Activated T-cell treated with anti-CD3 and anti-CD28 coated beads, Interleukin-2, amount 50 U/mL, for 1 hour (primary cell): ENCODE results near the gene CACNG5.

ENCODE experiments used
- DNase-seq: peaks from one replicate; pipeline ENCODE4 v3.0.0-alpha.2; 2020

Gene CACNG5, protein sequence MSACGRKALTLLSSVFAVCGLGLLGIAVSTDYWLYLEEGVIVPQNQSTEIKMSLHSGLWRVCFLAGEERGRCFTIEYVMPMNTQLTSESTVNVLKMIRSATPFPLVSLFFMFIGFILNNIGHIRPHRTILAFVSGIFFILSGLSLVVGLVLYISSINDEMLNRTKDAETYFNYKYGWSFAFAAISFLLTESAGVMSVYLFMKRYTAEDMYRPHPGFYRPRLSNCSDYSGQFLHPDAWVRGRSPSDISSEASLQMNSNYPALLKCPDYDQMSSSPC

DNA sequence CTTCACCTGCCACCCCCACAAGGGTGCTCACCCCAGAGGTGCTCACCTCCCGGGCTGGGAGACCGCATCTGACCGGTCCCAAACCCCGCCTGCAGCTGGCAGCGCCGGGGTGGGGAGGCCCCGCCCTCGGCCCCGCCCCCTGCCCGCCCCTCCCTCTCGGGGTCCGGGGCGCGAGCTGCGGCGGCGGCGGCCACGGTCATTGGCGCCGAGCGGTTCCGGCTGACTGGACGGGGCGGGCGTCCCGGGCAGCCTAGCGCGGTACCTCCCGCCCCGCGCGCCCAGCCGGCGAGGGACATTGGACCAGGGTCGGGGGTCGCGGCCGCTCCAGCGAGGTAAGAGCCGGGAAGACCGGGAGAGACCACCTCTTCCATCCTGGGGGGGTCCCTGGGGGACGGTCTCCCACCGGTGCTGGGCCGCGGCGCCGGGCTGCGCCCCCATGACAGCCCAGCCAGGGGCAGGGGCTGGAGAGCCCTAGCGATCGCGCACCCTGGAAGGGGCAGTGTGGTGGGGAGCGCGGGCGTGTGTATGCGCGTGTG, at the start of gene CACNG5:
TSS of gene CACNG5 (plus strand) at position 199 of the 536 bp plus-strand sequence. CDS start 42,216 bp downstream, outside the sequence.
- DNase-seq: no peak

DNA sequence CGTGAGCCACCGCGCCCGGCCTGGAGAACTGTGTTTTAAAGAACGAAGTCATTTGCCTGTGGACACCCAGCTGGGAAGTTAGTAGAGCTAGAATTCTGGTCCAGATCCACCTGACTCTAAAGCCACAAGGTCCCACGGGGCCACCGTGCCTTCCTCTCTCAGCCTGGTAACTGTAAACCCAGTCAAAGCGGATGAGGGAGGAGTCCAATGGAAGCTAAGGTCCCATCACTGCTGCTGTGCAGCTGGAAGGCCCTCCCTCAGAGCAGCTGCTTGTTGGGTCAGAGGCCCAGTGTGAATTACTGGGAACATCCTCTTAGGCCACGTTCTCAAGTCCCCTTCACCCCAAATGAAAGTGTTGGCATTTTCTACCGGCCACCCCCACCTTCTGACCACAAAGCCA, 48.8 kb upstream of the CACNG5 start:
- no peak for DNase-seq

DNA sequence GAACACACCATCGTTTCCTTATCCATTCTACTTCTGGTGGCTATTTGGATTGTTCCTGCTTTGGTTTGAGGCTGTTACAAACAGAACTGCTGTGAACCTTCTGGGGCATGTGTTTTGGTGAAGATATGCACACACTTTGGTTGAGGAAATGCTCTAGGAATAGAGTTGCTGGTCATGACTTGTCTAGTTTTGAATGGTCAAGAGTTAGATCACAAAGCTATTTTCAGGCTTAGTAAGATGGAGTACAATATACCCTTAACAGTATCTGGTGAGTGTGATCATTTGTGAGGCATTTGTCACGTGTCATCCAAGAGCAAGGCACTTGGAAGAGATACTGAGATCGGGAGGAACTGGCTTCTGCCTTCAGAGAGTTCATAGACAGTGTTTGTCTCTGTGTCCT, 47.0 kb upstream of the CACNG5 start:
- DNase-seq: no peak

DNA sequence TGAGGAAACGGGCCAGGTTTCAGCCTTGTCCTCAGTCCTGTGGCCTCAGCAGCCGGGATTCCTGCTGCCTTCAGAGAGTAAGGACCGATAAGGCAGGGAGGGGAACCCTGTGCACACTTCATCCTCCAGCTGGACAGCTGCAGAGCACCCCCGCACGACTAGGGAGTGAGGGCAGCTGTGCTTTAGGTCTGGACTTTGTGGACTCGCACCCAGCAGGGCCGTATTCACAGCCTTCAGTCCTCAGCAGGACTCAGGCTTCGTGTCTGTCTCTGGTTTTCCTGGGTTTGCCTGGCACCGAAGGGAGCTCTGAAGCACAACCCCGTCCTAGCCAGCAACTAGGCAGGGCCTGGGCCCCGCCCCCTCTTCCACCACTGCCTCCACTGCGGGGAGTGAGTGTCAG, 45.8 kb upstream of the CACNG5 start:
- no peak for DNase-seq

DNA sequence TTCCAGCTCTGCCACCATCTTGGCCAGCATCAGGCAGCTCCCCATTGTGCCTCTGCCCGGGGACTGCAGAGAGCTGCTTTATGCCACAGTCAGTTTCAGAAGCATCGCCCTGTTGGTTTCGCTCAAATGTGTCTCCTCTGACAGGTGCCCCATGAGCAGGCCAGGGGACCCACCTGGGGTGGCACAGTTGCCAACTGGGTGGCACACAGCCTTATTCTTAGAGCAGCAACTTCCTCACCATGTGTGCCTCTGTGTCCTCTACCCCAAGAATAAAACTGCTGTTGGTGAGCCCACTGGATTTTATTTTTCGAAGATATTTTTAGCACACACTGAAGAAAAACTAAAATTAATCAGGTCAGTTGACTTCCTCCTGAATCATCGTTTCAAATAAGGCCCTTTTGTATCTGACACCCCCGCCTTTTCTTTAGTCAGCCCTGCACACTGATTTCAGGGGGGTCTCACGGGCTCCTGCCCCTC, 44.9 kb upstream of the CACNG5 start:
- DNase-seq: no peak

DNA sequence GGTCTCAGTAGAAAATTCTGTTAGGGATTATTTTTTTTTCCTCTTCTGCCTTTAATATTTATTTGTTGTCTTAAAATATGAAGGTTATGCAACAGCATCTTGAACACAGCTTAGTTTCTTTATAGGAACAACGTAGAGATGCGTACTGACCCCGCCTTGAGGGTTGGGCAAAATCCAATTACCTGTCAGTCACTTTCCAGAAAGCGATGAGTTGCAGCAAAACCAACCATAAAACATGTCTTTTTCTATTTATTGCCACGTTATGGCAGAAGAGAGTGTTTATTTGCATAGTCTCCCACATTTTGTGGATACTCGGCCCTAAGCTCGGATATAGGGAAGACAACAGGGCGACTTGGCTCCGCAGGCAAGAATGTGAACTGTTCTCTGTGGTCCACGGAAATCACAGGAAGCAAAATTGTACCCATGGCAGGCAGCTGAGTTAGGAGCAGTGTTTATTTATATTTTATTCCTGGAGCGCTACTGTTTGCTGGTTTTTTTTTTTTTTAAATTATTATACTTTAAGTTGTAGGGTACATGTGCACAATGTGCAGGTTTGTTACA, 44.3 kb upstream of the CACNG5 start:
- no peak for DNase-seq

DNA sequence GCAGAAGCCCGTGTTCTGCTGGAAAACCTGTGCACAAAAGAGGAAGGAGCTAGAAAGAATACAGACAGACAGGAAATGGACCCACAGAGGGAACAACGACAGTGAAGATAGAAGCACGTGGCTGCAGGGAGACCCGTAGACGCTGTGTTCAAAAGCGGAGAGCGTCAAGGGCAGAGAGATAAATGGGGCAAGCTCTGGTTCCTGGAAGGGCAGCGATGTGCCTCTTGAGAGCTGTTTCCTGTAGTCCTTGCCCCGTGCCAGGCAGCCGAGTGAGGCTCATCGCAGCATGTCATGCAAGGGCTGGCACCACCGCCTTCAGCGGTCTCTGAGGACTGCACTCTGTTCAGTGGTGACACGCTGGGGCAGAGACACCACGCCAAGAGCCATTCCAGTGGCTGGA, 43.6 kb upstream of the CACNG5 start:
- no peak for DNase-seq

DNA sequence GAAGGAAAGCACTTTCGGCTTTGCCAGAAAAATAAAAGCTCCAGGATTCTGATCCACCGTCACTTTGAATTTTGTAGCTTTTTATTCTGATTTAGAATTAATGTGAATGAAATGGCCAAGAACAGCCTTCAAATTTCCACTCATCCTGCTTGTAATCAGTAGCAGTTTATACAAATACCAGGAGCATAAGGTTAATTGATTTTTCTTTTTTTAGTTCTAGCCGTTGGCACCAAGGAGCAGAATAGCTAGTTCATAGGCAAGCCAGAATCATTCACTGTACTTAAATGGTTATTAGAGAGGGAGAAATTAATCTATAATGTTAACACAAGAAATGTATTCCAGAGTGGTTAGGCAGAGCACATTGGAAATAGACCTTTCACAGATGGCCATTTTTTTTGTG, 41.1 kb upstream of the CACNG5 start:
- DNase-seq: no peak

DNA sequence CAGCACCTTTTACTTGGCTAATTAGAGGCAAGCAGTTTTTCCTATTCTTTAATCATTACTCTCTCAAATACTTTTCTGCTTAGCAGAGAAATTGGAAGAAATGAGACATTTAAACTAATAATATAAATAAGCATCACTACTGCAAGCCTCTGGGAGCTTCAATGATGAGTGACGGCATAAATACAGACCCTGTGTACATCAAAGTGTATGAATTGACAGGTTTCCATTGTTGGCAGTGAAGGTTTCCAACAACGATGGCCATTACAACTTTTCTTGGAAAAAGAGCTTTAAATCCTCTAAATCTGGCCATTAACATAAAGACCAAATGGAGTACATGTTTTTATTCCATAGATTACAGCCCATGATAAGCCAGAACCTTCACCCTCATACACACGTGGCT, 39.4 kb upstream of the CACNG5 start:
- no peak for DNase-seq

DNA sequence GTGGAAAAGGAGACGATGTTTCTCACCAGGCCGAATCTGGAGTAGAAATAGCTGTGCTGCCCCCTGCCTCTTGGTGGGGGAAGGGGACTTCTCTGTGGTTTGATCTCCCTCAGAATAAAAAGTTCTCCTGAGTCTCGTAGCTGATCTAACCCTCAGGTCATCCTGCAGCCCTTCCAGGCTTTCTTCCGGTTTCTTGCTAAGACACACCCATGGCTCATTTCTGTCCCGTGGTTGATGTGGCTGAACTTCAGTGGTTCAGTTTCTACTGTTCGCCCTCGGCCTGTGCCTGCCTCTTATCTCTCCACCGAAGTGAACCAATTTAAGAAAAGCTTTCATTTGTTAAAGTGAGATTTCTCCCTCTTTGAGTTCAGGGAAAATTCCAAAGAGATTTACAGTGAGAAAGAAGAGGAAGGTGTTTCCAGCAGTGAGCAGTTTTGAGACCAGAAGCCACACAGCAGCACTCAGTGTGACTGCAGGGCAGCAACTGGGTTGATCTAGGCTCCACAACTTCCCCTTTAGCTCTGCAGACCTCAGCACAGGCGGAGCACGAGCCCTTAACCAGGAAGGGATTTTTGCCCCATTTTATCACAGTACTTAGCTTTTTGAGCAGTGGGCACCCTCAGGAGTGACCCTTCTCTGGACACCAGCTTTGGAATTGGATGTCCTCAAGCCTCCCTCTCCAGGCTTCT, 34.9 kb upstream of the CACNG5 start:
- DNase-seq: no peak

DNA sequence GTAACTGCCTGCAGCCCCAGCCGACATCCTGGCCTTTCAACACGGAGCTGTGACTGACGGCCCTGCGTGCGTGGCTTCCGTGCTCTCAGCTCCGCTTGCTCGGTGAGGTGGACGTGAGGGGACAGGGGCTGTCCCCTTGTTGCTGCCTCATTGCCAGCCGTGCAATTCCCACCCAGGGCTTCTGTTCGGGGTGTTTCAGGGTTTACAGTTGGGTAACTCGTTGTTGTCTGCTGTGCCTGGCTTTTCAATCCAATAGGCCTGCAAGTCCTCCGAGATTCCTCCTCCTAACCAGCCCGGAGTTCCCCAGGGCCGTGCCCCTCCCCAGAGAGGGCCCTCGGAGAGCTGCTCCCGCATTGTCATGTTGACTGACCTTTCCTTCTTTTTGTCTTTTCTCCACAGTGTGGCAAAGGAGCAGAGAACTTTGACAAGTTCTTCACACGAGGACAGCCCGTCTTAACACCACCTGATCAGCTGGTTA, 31.4 kb upstream of the CACNG5 start:
- no peak for DNase-seq

DNA sequence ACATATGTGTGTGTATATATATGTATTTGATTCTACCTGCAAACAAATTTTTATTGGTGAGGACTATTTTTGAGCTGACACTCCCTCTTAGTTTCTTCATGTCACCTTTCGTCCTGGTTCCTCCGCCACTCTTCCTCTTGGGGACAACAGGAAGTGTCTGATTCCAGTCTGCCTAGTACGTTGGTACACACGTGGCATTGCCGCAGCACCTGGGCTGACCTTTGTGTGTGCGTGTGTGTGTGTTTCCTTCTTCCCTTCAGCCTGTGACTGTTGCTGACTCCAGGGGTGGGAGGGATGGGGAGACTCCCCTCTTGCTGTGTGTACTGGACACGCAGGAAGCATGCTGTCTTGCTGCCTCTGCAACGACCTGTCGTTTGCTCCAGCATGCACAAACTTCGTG, 29.4 kb upstream of the CACNG5 start:
- no peak for DNase-seq

DNA sequence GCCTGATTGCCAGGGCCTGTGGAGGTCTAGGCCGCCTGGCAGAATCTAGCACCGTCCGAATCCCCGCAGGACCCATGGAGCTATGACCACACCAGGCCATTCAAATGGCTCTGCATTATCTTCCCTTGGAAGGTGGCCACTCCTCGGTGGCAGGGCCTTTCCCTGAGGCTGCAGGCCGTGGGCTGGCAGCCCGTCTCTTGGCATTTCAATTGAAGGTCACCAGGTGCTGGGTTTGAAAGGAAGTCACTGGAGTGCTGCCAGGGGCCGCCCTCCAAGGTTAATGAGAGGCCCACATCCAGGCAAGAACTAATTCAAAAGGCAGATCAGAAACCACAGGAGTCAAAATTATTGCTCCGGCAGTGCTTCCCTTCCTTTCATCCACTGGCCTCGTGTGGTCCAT, 27.7 kb upstream of the CACNG5 start:
- no peak for DNase-seq

DNA sequence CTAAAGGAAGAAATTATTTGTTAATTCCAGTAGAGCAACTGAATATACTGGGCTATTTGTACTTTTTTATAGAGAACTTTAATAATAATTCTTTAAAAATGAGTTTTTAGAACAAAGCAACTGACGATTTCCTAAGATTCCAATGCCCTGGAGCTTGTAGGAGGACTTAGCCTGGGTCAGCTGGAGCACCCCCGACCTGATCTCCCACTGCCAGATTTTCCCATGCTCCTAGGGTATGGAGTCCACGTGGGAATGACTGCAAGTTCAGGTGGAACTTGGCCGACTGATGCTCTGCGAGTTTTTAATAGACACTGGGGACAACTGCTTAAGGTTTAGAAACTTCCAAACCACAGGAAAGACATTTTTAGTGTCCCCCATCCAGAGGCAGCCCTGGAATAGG, 25.5 kb upstream of the CACNG5 start:
- DNase-seq: no peak

DNA sequence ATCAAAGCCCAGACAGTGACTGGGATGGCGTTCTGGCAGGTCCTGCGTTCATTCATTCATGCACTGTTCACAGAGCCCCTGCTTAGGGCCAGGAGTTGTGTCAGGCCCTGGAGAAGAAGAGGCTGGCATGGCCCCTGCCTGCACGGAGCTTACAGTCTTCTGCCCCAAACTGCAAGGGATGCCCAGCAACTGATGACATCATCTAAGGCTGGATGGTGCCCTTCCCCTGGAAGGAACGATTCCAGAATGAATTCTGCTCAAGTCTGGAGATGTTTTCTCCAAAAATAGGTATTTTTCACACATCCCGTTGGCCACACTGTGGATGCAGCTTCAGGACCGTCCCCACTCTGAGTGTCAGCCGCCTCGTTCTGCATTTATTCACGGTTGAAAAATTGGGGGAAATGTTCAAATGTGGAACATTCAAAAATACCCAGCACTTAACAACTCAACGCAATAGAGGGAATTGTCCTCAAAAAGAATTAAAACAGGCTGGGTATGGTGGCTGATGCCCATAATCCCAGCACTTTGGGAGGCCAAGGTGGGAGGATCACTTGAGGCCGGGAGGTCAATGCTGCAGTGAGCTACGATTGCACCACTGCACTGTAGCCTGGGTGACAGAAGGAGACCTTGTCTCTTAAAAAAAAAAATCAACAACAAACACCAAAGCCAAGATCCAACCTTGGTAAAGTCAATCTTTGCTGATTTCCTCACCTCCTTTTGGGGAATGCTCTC, 23.8 kb upstream of the CACNG5 start:
- no peak for DNase-seq

DNA sequence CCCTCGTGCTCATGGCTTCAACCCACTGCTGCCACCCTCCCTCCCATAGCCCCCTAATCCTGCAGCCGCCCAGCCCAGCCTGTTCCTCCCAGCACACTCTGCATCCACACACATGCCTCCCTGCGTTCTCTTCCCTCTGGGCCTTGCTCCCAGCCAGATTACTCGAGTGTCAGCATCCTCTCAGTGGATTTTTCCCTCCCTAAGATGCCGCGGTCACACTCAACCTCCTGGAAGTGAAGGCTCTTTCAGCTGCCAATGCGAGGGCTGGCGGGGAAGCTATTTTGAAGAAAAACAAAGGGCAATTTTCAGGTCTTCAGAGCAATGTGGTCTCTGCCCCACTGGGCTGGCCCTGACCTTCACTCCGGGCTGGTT, 23.2 kb upstream of the CACNG5 start:
- no peak for DNase-seq

DNA sequence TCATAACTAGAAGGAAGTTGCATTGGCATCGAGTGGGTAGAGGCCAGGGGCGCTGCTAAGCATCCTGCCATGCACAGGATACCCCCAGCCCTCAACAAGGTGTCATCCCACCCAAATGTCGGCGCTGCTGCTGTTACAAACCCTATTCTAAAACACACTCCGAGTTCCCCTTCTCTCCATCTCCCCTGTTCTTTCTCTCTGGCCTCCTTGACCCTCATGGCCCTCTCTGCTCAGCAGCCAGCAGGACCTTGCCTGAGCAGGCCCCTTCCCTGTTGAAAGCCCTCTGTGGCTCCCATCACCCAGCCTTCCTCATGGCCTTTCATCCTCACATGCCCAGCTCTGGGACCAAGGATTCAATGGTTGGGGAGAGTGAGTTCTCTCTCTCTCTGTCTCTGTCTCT, 22.3 kb upstream of the CACNG5 start:
- DNase-seq: no peak

DNA sequence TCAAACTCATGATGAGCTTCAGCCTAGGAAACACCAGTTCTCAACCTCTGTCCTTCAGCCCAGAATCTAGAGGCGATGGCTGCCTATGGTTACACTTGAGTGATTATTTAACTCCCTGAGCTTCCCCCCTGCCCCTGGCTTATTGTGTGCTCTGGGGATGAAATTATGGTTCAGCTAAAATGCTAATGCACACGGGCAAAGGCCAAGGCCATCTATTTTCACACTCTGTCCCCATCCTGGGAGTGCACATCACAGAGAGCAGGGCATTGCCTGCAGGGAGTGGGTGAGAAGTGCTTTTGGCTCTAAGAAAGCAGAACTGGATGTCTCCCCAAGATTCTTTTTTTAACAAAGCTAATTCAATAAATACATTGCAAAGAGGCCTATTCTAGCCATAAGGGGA, 21.6 kb upstream of the CACNG5 start:
- no peak for DNase-seq

DNA sequence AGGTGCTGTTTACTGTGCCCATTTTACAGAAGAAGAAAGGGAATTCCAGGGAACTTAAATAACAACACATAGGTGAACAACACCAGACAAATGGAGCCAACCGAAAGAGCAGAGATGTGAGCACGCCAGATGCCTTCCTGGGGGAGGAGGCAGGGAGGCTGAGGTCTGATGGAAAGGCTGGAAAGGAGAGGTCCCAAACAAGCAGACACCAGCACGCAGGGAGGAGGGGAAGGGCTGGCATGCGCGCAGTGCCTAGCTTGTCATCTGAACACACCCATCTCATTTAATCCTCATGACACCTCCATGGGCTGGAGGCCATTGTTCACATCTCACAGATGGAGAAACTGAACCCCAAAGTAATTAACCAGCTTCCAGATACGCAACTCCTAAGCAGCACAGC, 20.9 kb upstream of the CACNG5 start:
- no peak for DNase-seq

DNA sequence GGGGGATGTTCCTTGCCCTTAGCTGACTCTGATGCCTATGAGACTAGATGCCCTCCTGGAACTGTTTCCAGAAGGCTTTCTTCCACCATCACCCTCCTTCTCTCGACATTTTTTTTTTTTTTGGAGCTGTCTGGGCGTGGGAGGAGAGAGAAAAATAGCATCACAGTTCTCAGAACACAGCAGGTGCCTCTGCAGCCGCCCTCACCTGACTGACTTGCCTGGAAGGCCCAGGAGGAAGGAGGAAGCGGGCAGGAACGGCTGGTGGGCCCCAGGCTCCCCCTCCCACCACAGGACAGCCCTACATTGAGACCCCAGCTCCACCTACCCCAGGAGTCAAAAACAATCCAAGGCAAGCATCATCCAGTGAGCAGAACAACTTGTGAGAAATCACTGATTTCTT, 20.3 kb upstream of the CACNG5 start:
- DNase-seq: no peak

DNA sequence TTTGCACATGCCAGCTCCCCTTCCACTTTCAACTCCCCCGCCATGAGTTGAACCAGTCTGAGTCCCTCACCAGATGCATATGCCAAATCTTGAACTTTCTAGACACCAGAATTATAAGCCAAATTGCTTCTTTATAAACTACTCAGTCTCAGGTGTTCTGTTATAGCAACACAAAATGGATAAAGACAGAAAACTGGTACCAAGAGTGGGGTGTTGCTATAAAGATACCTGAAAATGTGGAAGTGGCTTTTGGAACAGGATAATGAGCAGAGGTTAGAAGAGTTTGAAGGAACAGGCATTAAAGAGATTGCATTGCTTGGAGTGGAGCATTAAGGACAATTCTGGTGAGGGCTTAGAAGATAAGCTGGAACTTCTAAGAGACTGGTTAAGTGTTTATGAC, 17.2 kb upstream of the CACNG5 start:
- DNase-seq: no peak

DNA sequence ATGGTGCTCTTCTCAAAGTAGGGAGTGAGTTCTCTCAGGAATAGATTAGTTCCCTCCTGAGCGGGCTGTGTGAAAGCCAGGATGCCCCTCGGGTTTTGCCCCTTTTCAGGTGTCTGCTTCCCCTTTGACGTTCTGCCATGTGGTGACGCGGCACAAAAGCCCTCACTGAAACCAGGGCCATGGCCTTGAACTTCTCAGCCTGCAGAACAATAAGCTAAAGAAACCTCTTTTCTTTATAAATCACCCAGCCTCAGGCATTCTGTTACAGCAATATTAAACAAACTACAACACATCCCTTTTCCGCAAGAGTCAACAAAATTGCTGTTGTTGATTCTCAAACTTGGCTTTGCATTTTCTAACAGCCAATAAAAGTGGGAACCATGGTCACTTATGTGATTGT, 15.5 kb upstream of the CACNG5 start:
- no peak for DNase-seq

DNA sequence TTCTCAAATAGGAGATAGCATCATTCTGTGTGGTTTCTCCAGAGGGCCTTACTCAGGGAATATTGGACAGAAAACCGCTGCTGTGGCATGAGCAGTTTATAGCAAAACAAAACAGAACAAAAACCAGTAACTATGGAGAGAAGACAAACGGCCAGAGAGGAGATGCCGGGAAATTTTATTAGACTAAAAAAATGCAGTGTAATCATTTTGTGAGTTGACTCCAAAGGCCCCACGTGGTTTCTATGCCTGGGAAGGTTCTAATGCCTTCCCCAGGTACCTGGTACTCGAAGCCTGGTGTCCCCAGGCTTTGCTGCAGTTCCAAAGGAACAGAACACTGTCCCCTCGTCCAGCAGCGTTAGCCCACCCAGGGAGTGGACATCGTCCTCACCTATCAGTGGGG, 12.9 kb upstream of the CACNG5 start:
- DNase-seq: no peak
